ENCODE results near the gene ANKRD13D.
A peak's percentile ranks its signal among the peaks of the same experiment; 100 is the strongest.

The ANKRD13D gene

GRCh38 chr11:67264877-67265632, 24.0 kb upstream of the ANKRD13D start:
- H3K4me1 ChIP-seq (ENCODE audit: control insufficient read depth, insufficient read depth, low read length): peaks cover 13% of the 10 kb centered on the region
- no peaks in the 10 kb centered on the region for H3K9me3 ChIP-seq (ENCODE audit: control insufficient read depth, insufficient read depth, low read length)

GRCh38 chr11:67265633-67266448, 23.3 kb upstream of the ANKRD13D start:
- peaks cover 26% of the 10 kb centered on the region for H3K27me3 ChIP-seq (ENCODE audit: control insufficient read depth, insufficient read depth, low read length)
- no peak overlapping the region for H3K4me3 ChIP-seq (ENCODE audit: low read depth, low read length)
- no peak overlapping the region for H3K9ac ChIP-seq (ENCODE audit: low read depth, low read length)
- no peaks in the 10 kb centered on the region for H3K9me3 ChIP-seq (ENCODE audit: control insufficient read depth, insufficient read depth, low read length)
- H3K4me1 ChIP-seq (ENCODE audit: control insufficient read depth, insufficient read depth, low read length): peaks cover 17% of the 10 kb centered on the region
- peaks cover 4% of the 10 kb centered on the region for H3K36me3 ChIP-seq (ENCODE audit: control insufficient read depth, insufficient read depth, low read length)

More at GRCh38 chr11:67264877-67265632, 24.0 kb upstream of the ANKRD13D start:
- Histone ChIP-seq H3K27me3 (ENCODE audit: control insufficient read depth, insufficient read depth, low read length) (peaks cover 26% of the 10 kb centered on the region), H3K36me3 (ENCODE audit: control insufficient read depth, insufficient read depth, low read length) (peaks cover 4% of the 10 kb centered on the region), H3K4me3 (ENCODE audit: low read depth, low read length) (no peak overlapping the region), H3K9ac (ENCODE audit: low read depth, low read length) (no peak overlapping the region)

GRCh38 chr11:67266449-67267187, 22.5 kb upstream of the ANKRD13D start, which contains the start of gene GRK2:
GRK2 (plus strand) TSS chr11:67266473; CDS start chr11:67266700, 227 bp downstream.
- H3K9ac ChIP-seq (ENCODE audit: low read depth, low read length): peak within 1 kb of the TSS; percentile 70
- H3K4me3 ChIP-seq (ENCODE audit: low read depth, low read length): peak within 1 kb of the TSS; percentile 75
- peaks cover 23% of the 10 kb centered on the region for H3K4me1 ChIP-seq (ENCODE audit: control insufficient read depth, insufficient read depth, low read length)
- H3K36me3 ChIP-seq (ENCODE audit: control insufficient read depth, insufficient read depth, low read length): peaks cover 4% of the 10 kb centered on the region
- peaks cover 26% of the 10 kb centered on the region for H3K27me3 ChIP-seq (ENCODE audit: control insufficient read depth, insufficient read depth, low read length)
- no peaks in the 10 kb centered on the region for H3K9me3 ChIP-seq (ENCODE audit: control insufficient read depth, insufficient read depth, low read length)

- Histone ChIP-seq H3K27me3 (ENCODE audit: control insufficient read depth, insufficient read depth, low read length) (peaks cover 21% of the 10 kb centered on the region), H3K36me3 (ENCODE audit: control insufficient read depth, insufficient read depth, low read length) (peaks cover 12% of the 10 kb centered on the region), H3K9me3 (ENCODE audit: control insufficient read depth, insufficient read depth, low read length) (no peaks in the 10 kb centered on the region), H3K4me3 (ENCODE audit: low read depth, low read length) (peak overlapping the region; percentile 75), H3K9ac (ENCODE audit: low read depth, low read length) (peak overlapping the region; percentile 70), H3K4me1 (ENCODE audit: control insufficient read depth, insufficient read depth, low read length) (peaks cover 17% of the 10 kb centered on the region)
These were observed 21.7 kb upstream of the ANKRD13D start for GRCh38 chr11:67267188-67268080.

- Histone ChIP-seq H3K9me3 (ENCODE audit: control insufficient read depth, insufficient read depth, low read length) (no peaks in the 10 kb centered on the region), H3K9ac (ENCODE audit: low read depth, low read length) (no peak overlapping the region), H3K4me3 (ENCODE audit: low read depth, low read length) (peak overlapping the region; percentile 75), H3K36me3 (ENCODE audit: control insufficient read depth, insufficient read depth, low read length) (peaks cover 17% of the 10 kb centered on the region), H3K4me1 (ENCODE audit: control insufficient read depth, insufficient read depth, low read length) (peaks cover 16% of the 10 kb centered on the region), H3K27me3 (ENCODE audit: control insufficient read depth, insufficient read depth, low read length) (peaks cover 20% of the 10 kb centered on the region)
These were observed 20.8 kb upstream of the ANKRD13D start for GRCh38 chr11:67268081-67268961.

GRCh38 chr11:67268962-67269268, 20.2 kb upstream of the ANKRD13D start:
- Histone ChIP-seq H3K27me3 (ENCODE audit: control insufficient read depth, insufficient read depth, low read length) (peaks cover 18% of the 10 kb centered on the region), H3K9me3 (ENCODE audit: control insufficient read depth, insufficient read depth, low read length) (no peaks in the 10 kb centered on the region), H3K4me1 (ENCODE audit: control insufficient read depth, insufficient read depth, low read length) (peaks cover 16% of the 10 kb centered on the region), H3K4me3 (ENCODE audit: low read depth, low read length) (no peak overlapping the region), H3K9ac (ENCODE audit: low read depth, low read length) (no peak overlapping the region), H3K36me3 (ENCODE audit: control insufficient read depth, insufficient read depth, low read length) (peaks cover 17% of the 10 kb centered on the region)

- Histone ChIP-seq H3K9me3 (ENCODE audit: control insufficient read depth, insufficient read depth, low read length) (no peaks in the 10 kb centered on the region), H3K9ac (ENCODE audit: low read depth, low read length) (no peak overlapping the region), H3K27me3 (ENCODE audit: control insufficient read depth, insufficient read depth, low read length) (peaks cover 11% of the 10 kb centered on the region), H3K4me3 (ENCODE audit: low read depth, low read length) (peak overlapping the region; percentile 13), H3K36me3 (ENCODE audit: control insufficient read depth, insufficient read depth, low read length) (peaks cover 17% of the 10 kb centered on the region), H3K4me1 (ENCODE audit: control insufficient read depth, insufficient read depth, low read length) (peaks cover 16% of the 10 kb centered on the region)
These were observed 19.5 kb upstream of the ANKRD13D start for GRCh38 chr11:67269401-67270255.

GRCh38 chr11:67270256-67271204, 18.6 kb upstream of the ANKRD13D start:
- Histone ChIP-seq H3K9ac (ENCODE audit: low read depth, low read length) (peak overlapping the region; percentile 62), H3K36me3 (ENCODE audit: control insufficient read depth, insufficient read depth, low read length) (peaks cover 17% of the 10 kb centered on the region), H3K9me3 (ENCODE audit: control insufficient read depth, insufficient read depth, low read length) (no peaks in the 10 kb centered on the region), H3K27me3 (ENCODE audit: control insufficient read depth, insufficient read depth, low read length) (peaks cover 4% of the 10 kb centered on the region), H3K4me3 (ENCODE audit: low read depth, low read length) (peak overlapping the region; percentile 27), H3K4me1 (ENCODE audit: control insufficient read depth, insufficient read depth, low read length) (peaks cover 16% of the 10 kb centered on the region)

GRCh38 chr11:67271205-67271540, 17.9 kb upstream of the ANKRD13D start:
- Histone ChIP-seq H3K27me3 (ENCODE audit: control insufficient read depth, insufficient read depth, low read length) (no peaks in the 10 kb centered on the region), H3K4me1 (ENCODE audit: control insufficient read depth, insufficient read depth, low read length) (peaks cover 16% of the 10 kb centered on the region), H3K4me3 (ENCODE audit: low read depth, low read length) (no peak overlapping the region), H3K9me3 (ENCODE audit: control insufficient read depth, insufficient read depth, low read length) (no peaks in the 10 kb centered on the region), H3K9ac (ENCODE audit: low read depth, low read length) (peak overlapping the region; percentile 62), H3K36me3 (ENCODE audit: control insufficient read depth, insufficient read depth, low read length) (peaks cover 17% of the 10 kb centered on the region)
